Caco-2 (cell line): ENCODE results near the gene ADAM20. TPM values are rescaled to one million over a fixed set of nuclear protein-coding genes. Genes with fewer than 3 reads are reported as not detected.
A peak's percentile ranks its signal among the peaks of the same experiment; 100 is the strongest.

Experiments
- BruUV-seq: library from RNA; stranded (reverse); fragments of 400-500 nt; replicated peaks from 2 replicates; lab custom pipeline; 2021; lab: Mats Ljungman, UMichigan
- CTCF ChIA-PET: fragments of 300-600 bp; sonication (Branson Sonifier 250); formaldehyde crosslinking; loops from one replicate; lab custom pipeline; 2022; ENCODE audit warnings: antibody characterized with exemption; lab: Charles Lee
- POLR2A ChIA-PET: fragments of 300-600 bp; sonication (Branson Sonifier 250); formaldehyde crosslinking; loops from one replicate; lab custom pipeline; 2022; ENCODE audit warnings: antibody characterized with exemption; lab: Charles Lee
- DNase-seq, 2 experiments: peaks; one replicate each; pipeline versions ENCODE4 v3.0.0 to v3.0.0-alpha.2; 2020 to 2022
- H3K27me3 ChIP-seq: replicated peaks from 2 replicates; pipeline ENCODE4 v1.6.0; 2011; ENCODE audit warnings: low read length; ENCODE audit not compliant: control insufficient read depth, insufficient read depth
- H3K36me3 ChIP-seq: 2 replicates; pipeline ENCODE4 v1.5.1; 2011; ENCODE audit warnings: low read length; ENCODE audit not compliant: control insufficient read depth, insufficient read depth
- H3K4me1 ChIP-seq: fragments of 250-450 bp; sonication (Bioruptor Pico); 2 replicates; pipeline ENCODE4 v1.5.1; 2020; ENCODE audit warnings: mild to moderate bottlenecking
- H3K4me3 ChIP-seq: 2 replicates; pipeline ENCODE4 v1.5.1; 2011; ENCODE audit warnings: low read depth, mild to moderate bottlenecking, control low read depth, low read length
- H3K9me3 ChIP-seq: fragments of 250-450 bp; sonication (Bioruptor Pico); 2 replicates; pipeline ENCODE4 v1.5.1; 2020; ENCODE audit warnings: mild to moderate bottlenecking, moderate library complexity
- H3K27ac Mint-ChIP-seq: one replicate; pipeline ENCODE4 v1.8.0; 2022; ENCODE audit warnings: mixed read lengths; ENCODE audit not compliant: unreplicated experiment
- H3K27me3 Mint-ChIP-seq: one replicate; pipeline ENCODE4 v1.8.0; 2022; ENCODE audit warnings: mixed read lengths; ENCODE audit not compliant: insufficient read depth, unreplicated experiment
- H3K36me3 Mint-ChIP-seq: one replicate; pipeline ENCODE4 v1.8.0; 2022; ENCODE audit warnings: mild to moderate bottlenecking, mixed read lengths; ENCODE audit not compliant: insufficient read depth, unreplicated experiment
- H3K4me1 Mint-ChIP-seq: one replicate; pipeline ENCODE4 v1.8.0; 2022; ENCODE audit warnings: low read depth, mixed read lengths; ENCODE audit not compliant: unreplicated experiment
- H3K4me3 Mint-ChIP-seq: one replicate; pipeline ENCODE4 v1.8.0; 2022; ENCODE audit warnings: mild to moderate bottlenecking, moderate library complexity, mixed read lengths; ENCODE audit not compliant: unreplicated experiment
- H3K9me3 Mint-ChIP-seq: one replicate; pipeline ENCODE4 v1.8.0; 2022; ENCODE audit warnings: mixed read lengths; ENCODE audit not compliant: unreplicated experiment
- intact Hi-C: fragments of 100-400 bp; cut with micrococcal nuclease; formaldehyde crosslinking; loops from one replicate; pipeline ENCODE4 v1.10.0; 2022; ENCODE audit not compliant: unreplicated experiment
- total RNA-seq: library from RNA; stranded (reverse); gene quantifications from 2 replicates; pipeline ENCODE4 v1.2.3, GENCODE V29; 2022
- TF ChIP-seq, protein P1 (sequence below), 2 experiments: fragments of 200-600 bp in 1 of 2; IDR thresholded peaks; 1 replicate in 1 of 2; 2 replicates in 1 of 2; pipeline versions ENCODE4 v1.5.1 to v1.8.0; 2011 to 2022; ENCODE audit warnings: antibody characterized with exemption in 1 of 2, control low read depth in 1 of 2, inconsistent platforms in 1 of 2, low read depth in 1 of 2, low read length in 1 of 2, mild to moderate bottlenecking in 1 of 2, moderate library complexity in 1 of 2; ENCODE audit not compliant: insufficient read depth in 1 of 2, severe bottlenecking in 1 of 2, unreplicated experiment in 1 of 2

ADAM20 gene
- total RNA-seq, 1 experiment from 2014 or later, result 0.73 TPM

- peaks cover 42% of the 10 kb centered on the region for H3K36me3 Mint-ChIP-seq
- H3K9me3 Mint-ChIP-seq, result peaks cover 13% of the 10 kb centered on the region
- H3K4me1 Mint-ChIP-seq, result no peaks in the 10 kb centered on the region
- TF ChIP-seq, protein P1, sequence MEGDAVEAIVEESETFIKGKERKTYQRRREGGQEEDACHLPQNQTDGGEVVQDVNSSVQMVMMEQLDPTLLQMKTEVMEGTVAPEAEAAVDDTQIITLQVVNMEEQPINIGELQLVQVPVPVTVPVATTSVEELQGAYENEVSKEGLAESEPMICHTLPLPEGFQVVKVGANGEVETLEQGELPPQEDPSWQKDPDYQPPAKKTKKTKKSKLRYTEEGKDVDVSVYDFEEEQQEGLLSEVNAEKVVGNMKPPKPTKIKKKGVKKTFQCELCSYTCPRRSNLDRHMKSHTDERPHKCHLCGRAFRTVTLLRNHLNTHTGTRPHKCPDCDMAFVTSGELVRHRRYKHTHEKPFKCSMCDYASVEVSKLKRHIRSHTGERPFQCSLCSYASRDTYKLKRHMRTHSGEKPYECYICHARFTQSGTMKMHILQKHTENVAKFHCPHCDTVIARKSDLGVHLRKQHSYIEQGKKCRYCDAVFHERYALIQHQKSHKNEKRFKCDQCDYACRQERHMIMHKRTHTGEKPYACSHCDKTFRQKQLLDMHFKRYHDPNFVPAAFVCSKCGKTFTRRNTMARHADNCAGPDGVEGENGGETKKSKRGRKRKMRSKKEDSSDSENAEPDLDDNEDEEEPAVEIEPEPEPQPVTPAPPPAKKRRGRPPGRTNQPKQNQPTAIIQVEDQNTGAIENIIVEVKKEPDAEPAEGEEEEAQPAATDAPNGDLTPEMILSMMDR (IDR thresholded peaks at IDR 0.05; ENCODE audit: insufficient read depth in 1 of 2, low read depth in 1 of 2, low read length in 1 of 2, severe bottlenecking in 1 of 2, unreplicated experiment in 1 of 2), result no peak
- peaks cover 1% of the 10 kb centered on the region for H3K9me3 ChIP-seq
- intact Hi-C loops, result no loop called here
- no peaks in the 10 kb centered on the region for H3K27me3 ChIP-seq
- no peak for DNase-seq
- H3K36me3 ChIP-seq, result no peaks in the 10 kb centered on the region
- no TSS peak for BruUV-seq
- CTCF ChIA-PET, result no interaction called here
- no peaks in the 10 kb centered on the region for H3K27me3 Mint-ChIP-seq
- H3K4me3 Mint-ChIP-seq, result no peak overlapping the region
- H3K4me1 ChIP-seq, result no peaks in the 10 kb centered on the region
- H3K4me3 ChIP-seq, result no peak overlapping the region
- POLR2A ChIA-PET, result no interaction called here
- H3K27ac Mint-ChIP-seq, result no peak overlapping the region
These were observed 36.3 kb upstream of the ADAM20 start for GRCh38 chr14:70571139-70571538.

DNA sequence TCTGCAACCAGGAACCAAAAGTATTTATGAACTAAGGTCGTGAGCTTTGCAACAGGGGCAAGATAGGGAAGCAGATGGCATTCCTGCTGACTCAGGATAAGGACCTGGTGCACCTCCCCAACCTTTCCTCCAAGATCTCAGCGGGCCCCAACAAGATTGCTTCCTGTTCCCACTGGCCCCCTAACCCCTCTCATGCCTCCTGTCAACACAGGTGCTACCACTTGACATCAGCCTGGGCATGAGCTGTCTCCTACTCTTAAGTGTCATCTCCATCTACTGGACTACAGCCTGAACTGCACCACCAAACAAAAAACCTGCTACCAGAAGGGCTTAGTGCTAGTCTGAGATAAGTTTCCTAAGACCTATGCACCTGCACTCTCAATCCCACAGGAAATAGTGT lies 33.0 kb upstream of the ADAM20 start:
- intact Hi-C loops, result loop anchor here (5.0 kb wide), 1 partner anchor 480 kb away; no protein-coding TSS in a partner anchor
- ChIA-PET CTCF (interaction anchor here (0.6 to 0.9 kb wide), 2 partner anchors 330 to 481 kb away, joined by 3 read pairs; no protein-coding TSS in a partner anchor), POLR2A (no interaction called here)
- Mint-ChIP-seq H3K9me3 (peaks cover 41% of the 10 kb centered on the region), H3K36me3 (peaks cover 65% of the 10 kb centered on the region), H3K4me3 (no peak overlapping the region), H3K27ac (no peak overlapping the region), H3K27me3 (no peaks in the 10 kb centered on the region), H3K4me1 (no peaks in the 10 kb centered on the region)
- peak; percentile 43 for DNase-seq
- no peaks in the 10 kb centered on the region; the same call in 1 of the 2 replicates for H3K36me3 ChIP-seq
- TF ChIP-seq, protein P1 (IDR thresholded peaks at IDR 0.05; ENCODE audit: insufficient read depth in 1 of 2, low read depth in 1 of 2, low read length in 1 of 2, severe bottlenecking in 1 of 2, unreplicated experiment in 1 of 2), result peak; percentile 29 to 37
- H3K27me3 ChIP-seq, result no peaks in the 10 kb centered on the region
- H3K4me3 ChIP-seq, result no peak overlapping the region
- no TSS peak for BruUV-seq
- no peaks in the 10 kb centered on the region for H3K4me1 ChIP-seq
- peaks cover 8% of the 10 kb centered on the region for H3K9me3 ChIP-seq

- H3K9me3 ChIP-seq, result peaks cover 25% of the 10 kb centered on the region
- Mint-ChIP-seq H3K4me3 (no peak overlapping the region), H3K9me3 (peaks cover 59% of the 10 kb centered on the region), H3K36me3 (peaks cover 64% of the 10 kb centered on the region), H3K27me3 (no peaks in the 10 kb centered on the region), H3K4me1 (no peaks in the 10 kb centered on the region), H3K27ac (no peak overlapping the region)
- no peak overlapping the region for H3K4me3 ChIP-seq
- CTCF ChIA-PET, result no interaction called here
- no TSS peak for BruUV-seq
- H3K27me3 ChIP-seq, result no peaks in the 10 kb centered on the region
- H3K36me3 ChIP-seq, result no peaks in the 10 kb centered on the region; the same call in 1 of the 2 replicates
- no peaks in the 10 kb centered on the region for H3K4me1 ChIP-seq
- TF ChIP-seq, protein P1 (IDR thresholded peaks at IDR 0.05; ENCODE audit: insufficient read depth in 1 of 2, low read depth in 1 of 2, low read length in 1 of 2, severe bottlenecking in 1 of 2, unreplicated experiment in 1 of 2), result no peak
- POLR2A ChIA-PET, result no interaction called here
- DNase-seq, result no peak
- intact Hi-C loops, result no loop called here
These were observed 29.1 kb upstream of the ADAM20 start for GRCh38 chr14:70563869-70564268.
